SKM-1 treated with dmso at 0.1 percent for 144 hours (cell line): Measurements from ENCODE around the gene MGRN1.
A peak's percentile ranks its signal among the peaks of the same experiment; 100 is the strongest.
"Not testable (repeated sequence)": the region's sequence is repeated elsewhere in the genome, so short reads cannot be mapped to it uniquely, and the experiment has no call there.

Source experiments
- DNase-seq: peaks from one replicate; lab custom pipeline; 2025; ENCODE audit not compliant: unreplicated experiment; lab: John Stamatoyannopoulos, UW

MGRN1 gene

DNA sequence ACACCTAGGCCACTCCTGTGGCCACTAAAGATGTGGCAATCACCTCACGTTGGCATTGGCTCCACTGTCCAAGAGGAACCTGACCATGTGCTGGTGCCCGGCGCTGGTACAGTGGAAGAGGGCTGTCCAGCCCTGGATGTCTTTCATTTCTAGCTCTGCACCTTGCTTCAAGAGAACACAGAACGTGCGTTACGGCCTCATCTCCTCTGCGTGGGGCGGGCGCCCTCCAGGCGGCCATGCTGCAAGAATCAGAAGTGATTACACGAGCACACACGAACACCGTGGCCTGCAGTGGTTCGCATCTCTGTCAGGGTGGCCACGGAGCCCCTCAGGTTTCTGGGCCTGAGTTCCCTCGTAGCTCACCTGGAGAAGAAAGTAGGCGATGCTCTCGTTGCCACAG, 102.0 kb downstream of the MGRN1 start:
- no peak for DNase-seq

DNA sequence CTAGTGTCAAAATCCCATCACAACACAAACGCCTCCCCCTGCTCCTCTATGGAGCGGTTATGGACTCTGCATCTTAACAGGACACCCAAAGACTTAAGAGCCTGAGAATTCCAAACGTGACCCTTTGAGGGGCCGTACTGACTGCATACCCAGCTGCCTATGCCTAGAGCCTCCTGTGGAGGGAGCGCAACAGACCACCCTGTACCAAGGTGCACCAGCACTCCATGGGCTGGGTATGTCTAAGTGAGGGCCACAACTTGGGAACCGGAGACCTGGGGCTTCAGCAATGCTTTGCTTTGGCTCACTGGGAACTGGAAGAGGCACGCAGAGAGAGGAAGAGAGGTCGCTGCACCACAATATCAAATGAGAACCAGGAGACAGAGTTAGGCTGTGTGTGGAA, 104.0 kb downstream of the MGRN1 start:
- no peak for DNase-seq

DNA sequence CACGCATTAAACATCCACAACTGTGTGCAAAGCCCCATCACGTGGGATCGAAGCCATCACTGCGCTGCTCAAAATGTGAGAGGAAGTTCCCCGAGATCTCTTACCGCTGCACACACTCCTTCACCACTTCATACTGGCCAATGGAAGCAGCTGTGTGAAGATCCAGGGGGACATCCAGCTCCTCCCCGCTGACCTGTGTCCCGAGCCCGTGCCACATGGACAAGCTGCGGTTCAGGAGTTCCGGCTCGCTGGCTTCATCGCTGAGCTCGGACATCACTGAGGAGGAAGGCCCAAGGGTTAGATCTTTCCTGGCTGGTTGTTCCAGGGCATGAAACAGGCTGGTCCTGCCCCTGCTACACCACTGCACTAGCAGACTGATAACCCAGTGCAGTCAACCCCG, 105.2 kb downstream of the MGRN1 start:
- DNase-seq, result no peak

DNA sequence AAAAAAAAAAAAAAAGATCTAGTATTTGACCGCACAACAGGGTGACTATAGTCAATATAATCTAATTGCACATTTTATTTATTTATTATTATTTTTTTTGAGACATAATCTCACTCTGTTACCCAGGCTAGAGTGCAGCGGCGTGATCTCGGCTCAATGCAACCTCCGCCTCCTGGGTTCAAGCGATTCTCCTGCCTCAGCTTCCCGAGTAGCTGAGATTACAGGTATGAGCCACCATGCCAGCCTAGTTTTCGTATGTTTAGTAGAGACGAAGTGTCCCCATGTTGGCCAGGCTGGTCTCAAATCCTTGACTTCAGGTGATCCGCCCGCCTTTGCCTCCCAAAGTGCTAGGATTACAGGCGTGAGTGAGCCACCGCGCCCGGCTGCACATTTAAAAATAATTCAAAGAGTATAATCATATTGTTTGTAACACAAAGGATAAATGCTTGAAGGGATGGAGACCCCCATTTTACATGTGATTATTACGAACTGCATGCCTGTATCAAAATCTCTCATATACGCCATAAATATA, 108.7 kb downstream of the MGRN1 start:
- DNase-seq, result no peak

DNA sequence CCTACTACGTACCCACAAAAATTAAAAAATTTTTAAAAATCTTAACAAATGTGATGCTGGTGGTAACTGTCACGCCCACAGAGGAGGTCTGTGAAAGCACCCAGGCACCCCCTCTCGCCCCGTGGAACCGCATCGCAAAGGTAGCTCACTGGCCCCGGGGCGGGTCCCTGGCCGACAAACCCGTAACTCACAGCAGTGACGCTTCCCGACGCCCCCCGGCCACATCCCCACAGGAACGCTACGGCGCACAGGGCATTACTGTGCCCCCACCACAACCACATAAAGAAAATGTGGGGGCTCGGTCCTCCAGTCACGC, 109.1 kb downstream of the MGRN1 start:
- DNase-seq, result no peak

DNA sequence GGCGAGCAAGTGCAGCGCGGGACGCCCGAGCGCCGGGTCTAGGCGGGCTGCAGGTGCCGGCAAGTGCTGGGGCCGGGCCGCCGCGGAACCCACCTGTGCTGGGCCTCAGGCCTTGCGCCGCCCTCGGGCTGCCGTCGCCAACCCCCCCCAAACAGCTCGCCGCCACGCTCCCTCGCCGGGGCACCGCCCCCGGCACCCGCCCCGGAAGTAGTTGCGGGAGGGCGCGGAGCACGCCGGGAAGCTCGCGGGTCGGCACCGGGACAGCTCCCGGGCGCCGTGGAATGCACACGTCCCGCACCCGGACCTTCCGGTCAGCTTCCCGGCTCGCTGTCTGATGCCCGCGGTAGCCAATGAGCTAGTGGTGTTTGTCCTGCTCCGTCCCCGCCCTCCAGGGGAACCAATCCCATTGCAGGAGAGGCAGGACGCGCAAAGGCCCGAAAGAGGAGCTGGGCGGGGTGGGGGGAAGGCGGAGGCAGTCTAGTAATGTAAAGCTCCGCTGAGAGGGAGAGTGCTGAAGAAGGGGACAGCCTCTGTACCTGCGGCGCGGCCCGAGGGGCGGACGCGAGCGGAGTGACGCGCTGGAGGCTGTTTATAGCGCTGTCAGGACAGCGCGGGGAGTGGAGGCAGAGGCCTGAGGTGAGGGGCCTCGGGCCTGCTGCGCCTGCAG, 109.6 kb downstream of the MGRN1 start, which contains the start of the genes ANKS3 and DNAAF8:
ANKS3 (minus strand) TSS at position 209 of the 667 bp plus-strand sequence. CDS start 4,122 bp downstream, outside the sequence.
DNAAF8 (plus strand) TSS at position 475 of the 667 bp plus-strand sequence. CDS start 1,978 bp downstream, outside the sequence.
- peak; percentile 86 for DNase-seq

DNA sequence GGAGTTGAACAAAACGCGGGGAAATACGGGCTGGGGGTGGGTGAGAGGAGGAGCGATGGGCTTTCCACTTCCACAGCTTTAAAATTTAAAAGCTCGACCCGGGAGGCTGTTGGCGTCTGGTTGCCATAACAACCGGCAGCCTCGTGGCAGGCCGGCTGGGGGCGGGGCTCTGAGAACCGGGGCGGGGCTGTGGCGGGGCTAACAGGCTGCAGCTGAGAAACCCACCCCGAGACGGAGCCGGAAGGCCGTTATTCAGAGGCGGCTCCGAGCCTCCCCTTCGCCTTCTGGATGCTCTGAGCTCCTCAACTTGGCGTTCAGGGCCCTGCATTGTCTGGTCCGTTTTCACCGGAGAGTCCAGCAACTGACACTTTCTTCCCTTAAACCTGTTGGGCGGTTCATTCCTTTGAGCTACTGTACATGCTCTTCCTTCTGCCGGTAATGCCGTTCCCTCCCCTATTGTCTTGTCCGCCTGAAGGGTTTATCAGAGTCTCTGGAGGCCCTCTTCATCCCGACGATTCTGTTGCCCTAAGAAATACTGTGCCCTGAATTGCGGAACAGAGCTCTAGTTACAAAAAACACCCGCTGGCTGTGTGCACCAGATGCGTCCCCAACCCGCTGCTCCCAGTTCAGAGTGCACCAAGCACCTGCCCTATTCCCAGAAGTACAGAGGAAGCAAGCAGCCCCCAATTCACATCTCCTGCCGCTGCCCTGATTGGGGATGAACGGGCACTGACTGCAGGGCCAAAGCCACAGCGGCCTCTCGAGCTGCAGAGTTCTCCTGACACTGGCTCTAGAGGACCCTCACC, 110.3 kb downstream of the MGRN1 start:
- DNase-seq, result peak; percentile 76

DNA sequence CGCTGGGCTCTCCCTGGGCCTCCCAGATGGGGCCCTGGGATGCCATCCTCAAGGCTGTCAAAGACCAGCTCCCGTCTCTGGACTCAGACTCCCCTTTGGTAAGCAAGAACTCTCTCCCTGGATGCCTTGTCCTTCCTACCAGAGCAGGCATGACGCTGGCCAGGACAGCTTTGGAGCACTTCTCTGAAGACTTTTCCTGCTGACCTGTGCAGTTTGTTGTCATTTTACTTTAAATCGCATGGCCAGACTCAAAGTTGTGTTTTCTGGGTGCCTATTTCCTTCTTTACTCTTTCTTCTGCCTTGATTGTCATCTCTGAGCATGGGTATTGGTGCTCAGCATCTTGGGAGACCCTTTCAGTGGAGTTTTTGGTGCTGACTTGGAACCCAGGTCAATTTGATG, 111.9 kb downstream of the MGRN1 start:
- DNase-seq, result no peak

DNA sequence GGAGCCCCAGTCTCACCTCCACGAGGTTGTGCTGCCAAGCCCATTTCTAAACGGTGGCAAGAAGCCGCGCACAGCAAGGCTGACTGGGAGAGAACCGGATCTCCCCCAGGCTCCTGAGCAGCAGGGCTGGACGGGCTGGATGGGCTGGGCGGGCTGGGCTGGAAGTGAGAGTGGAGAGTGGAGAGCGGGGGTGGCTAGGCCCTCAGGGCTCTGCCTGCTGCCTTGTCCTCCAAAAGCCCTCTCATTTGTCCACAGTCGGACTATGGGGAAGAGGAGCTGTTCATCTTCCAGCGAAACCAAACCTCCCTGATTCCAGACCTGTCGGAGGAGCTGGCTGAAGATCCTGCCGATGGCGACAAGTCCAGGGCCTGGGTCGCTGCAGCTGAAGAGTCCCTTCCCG, 112.9 kb downstream of the MGRN1 start:
- DNase-seq, result no peak

DNA sequence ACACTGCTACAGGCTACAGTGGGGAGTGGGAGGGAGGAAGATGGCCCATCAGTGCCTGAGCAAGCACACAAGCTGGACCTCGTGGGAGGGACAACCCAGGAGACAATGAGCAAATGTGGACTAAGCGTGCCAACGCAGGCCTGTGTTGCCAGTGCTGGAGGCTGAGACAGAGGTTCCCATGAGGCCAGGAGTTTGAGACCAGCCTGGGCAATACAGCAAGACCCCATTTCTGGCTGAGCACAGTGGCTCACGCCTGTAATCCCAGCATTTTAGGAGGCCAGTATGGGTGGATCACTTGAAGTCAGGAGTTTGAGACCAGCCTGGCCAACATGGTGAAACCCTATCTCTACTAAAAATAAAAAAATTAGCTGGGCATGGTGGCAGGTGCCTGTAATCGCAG, 113.7 kb downstream of the MGRN1 start:
- DNase-seq, result not testable (repeated sequence)
